H9 (cell line): ENCODE data around the gene TMEM150B. TPM values are rescaled to one million over a fixed set of nuclear protein-coding genes. Genes with fewer than 3 reads are reported as not detected.
A peak's percentile ranks its signal among the peaks of the same experiment; 100 is the strongest.

Experiments
- DNase-seq: peaks from one replicate; pipeline ENCODE4 v3.0.0-alpha.2; 2017
- H2AFZ ChIP-seq: one replicate; pipeline ENCODE4 v1.6.1; 2013; ENCODE audit warnings: mild to moderate bottlenecking, low read length, control low read depth, moderate library complexity
- H2AK5ac ChIP-seq: 2 replicates; pipeline ENCODE4 v1.6.1; 2013; ENCODE audit warnings: low read length, control low read depth, mixed read lengths; ENCODE audit not compliant: insufficient read length
- H2BK120ac ChIP-seq: one replicate; pipeline ENCODE4 v1.6.1; 2013; ENCODE audit warnings: low read depth, mild to moderate bottlenecking, low read length, control low read depth, inconsistent platforms; ENCODE audit not compliant: poor library complexity, severe bottlenecking
- H2BK12ac ChIP-seq: 2 replicates; pipeline ENCODE4 v1.6.1; 2013; ENCODE audit warnings: low read length, control low read depth, mixed read lengths, low read depth; ENCODE audit not compliant: insufficient read length
- H2BK15ac ChIP-seq: 2 replicates; pipeline ENCODE4 v1.6.1; 2013; ENCODE audit warnings: low read depth, low read length, control low read depth
- H2BK20ac ChIP-seq: one replicate; pipeline ENCODE4 v1.6.1; 2013; ENCODE audit warnings: low read depth, mild to moderate bottlenecking, low read length, control low read depth, inconsistent platforms; ENCODE audit not compliant: poor library complexity, severe bottlenecking
- H2BK5ac ChIP-seq: 2 replicates; pipeline ENCODE4 v1.6.1; 2013; ENCODE audit warnings: low read length, control low read depth, mixed read lengths; ENCODE audit not compliant: insufficient read length
- H3K14ac ChIP-seq: 2 replicates; pipeline ENCODE4 v1.6.1; 2013; ENCODE audit warnings: low read length, control low read depth; ENCODE audit not compliant: insufficient read depth
- H3K18ac ChIP-seq: 2 replicates; pipeline ENCODE4 v1.6.1; 2013; ENCODE audit warnings: low read depth, mild to moderate bottlenecking, mixed read lengths, low read length, control low read depth; ENCODE audit not compliant: insufficient read length
- H3K23ac ChIP-seq: 2 replicates; pipeline ENCODE4 v1.6.1; 2013; ENCODE audit warnings: low read length, control low read depth, mixed read lengths, low read depth; ENCODE audit not compliant: insufficient read length
- H3K23me2 ChIP-seq: 2 replicates; pipeline ENCODE4 v1.6.1; 2013; ENCODE audit warnings: low read depth, mild to moderate bottlenecking, mixed read lengths, low read length, control low read depth; ENCODE audit not compliant: insufficient read length, poor library complexity, severe bottlenecking
- H3K27ac ChIP-seq: 2 replicates; pipeline ENCODE4 v1.5.1; 2013; ENCODE audit warnings: low read length, control low read depth, mixed read lengths, low read depth; ENCODE audit not compliant: insufficient read length
- H3K27me3 ChIP-seq: 2 replicates; pipeline ENCODE4 v1.6.1; 2013; ENCODE audit warnings: low read length, control low read depth, inconsistent platforms; ENCODE audit not compliant: insufficient read depth
- H3K4ac ChIP-seq: 2 replicates; pipeline ENCODE4 v1.6.1; 2013; ENCODE audit warnings: low read depth, mild to moderate bottlenecking, control low read depth, inconsistent platforms, low read length, moderate library complexity
- H3K4me1 ChIP-seq: 2 replicates; pipeline ENCODE4 v1.6.1; 2013; ENCODE audit warnings: low read length, control low read depth, inconsistent platforms; ENCODE audit not compliant: insufficient read depth
- H3K4me2 ChIP-seq: 2 replicates; pipeline ENCODE4 v1.6.1; 2013; ENCODE audit warnings: low read length, control low read depth, mixed read lengths; ENCODE audit not compliant: insufficient read length, insufficient read depth
- H3K56ac ChIP-seq: 2 replicates; pipeline ENCODE4 v1.6.1; 2013; ENCODE audit warnings: low read depth, mild to moderate bottlenecking, mixed read lengths, low read length, control low read depth; ENCODE audit not compliant: insufficient read length
- H3K79me1 ChIP-seq: 2 replicates; pipeline ENCODE4 v1.6.1; 2013; ENCODE audit warnings: low read depth, mild to moderate bottlenecking, moderate library complexity, low read length, control low read depth, inconsistent platforms; ENCODE audit not compliant: insufficient read depth, poor library complexity, severe bottlenecking
- H3K79me2 ChIP-seq: 2 replicates; pipeline ENCODE4 v1.6.1; 2013; ENCODE audit warnings: low read length, control low read depth, inconsistent platforms; ENCODE audit not compliant: insufficient read depth
- H3K9ac ChIP-seq: 2 replicates; pipeline ENCODE4 v1.6.1; 2013; ENCODE audit warnings: low read length, control low read depth, mixed read lengths; ENCODE audit not compliant: insufficient read length; ENCODE audit errors: extremely low read depth
- H3K9me3 ChIP-seq: one replicate; pipeline ENCODE4 v1.6.1; 2013; ENCODE audit warnings: low read depth, low read length, inconsistent platforms; ENCODE audit not compliant: control insufficient read depth
- H3T11ph ChIP-seq: one replicate; pipeline ENCODE4 v1.6.1; 2013; ENCODE audit warnings: mild to moderate bottlenecking, low read length, control low read depth, inconsistent platforms
- H4K20me1 ChIP-seq: one replicate; pipeline ENCODE4 v1.6.1; 2013; ENCODE audit not compliant: control insufficient read depth, insufficient read length, insufficient read depth
- H4K5ac ChIP-seq: 2 replicates; pipeline ENCODE4 v1.6.1; 2013; ENCODE audit warnings: low read depth, mild to moderate bottlenecking, mixed read lengths, low read length, control low read depth; ENCODE audit not compliant: insufficient read length
- H4K8ac ChIP-seq: replicated peaks from 2 replicates; pipeline ENCODE4 v1.6.1; 2013; ENCODE audit warnings: low read length, control low read depth, mixed read lengths, low read depth; ENCODE audit not compliant: insufficient read length
- H4K91ac ChIP-seq: 2 replicates; pipeline ENCODE4 v1.6.1; 2013; ENCODE audit warnings: low read depth, mild to moderate bottlenecking, moderate library complexity, mixed read lengths, low read length, control low read depth; ENCODE audit not compliant: insufficient read length
- H3K27ac Mint-ChIP-seq, 3 experiments: 2 replicates in 2 of 3; 3 replicates in 1 of 3; pipeline ENCODE4 v1.8.0; 2020 to 2021; ENCODE audit warnings: mixed read lengths in 3 of 3, mild to moderate bottlenecking in 1 of 3, moderate library complexity in 1 of 3
- H3K27me3 Mint-ChIP-seq: 2 replicates; pipeline ENCODE4 v1.8.0; 2021; ENCODE audit warnings: low read depth, mild to moderate bottlenecking, moderate library complexity, mixed read lengths
- H3K36me3 Mint-ChIP-seq, 3 experiments: 2 replicates in 2 of 3; 3 replicates in 1 of 3; pipeline ENCODE4 v1.8.0; 2020 to 2021; ENCODE audit warnings: low read depth in 3 of 3, mixed read lengths in 3 of 3; ENCODE audit not compliant: insufficient read depth in 1 of 3
- H3K4me1 Mint-ChIP-seq, 2 experiments: 2 replicates each; pipeline ENCODE4 v1.8.0; 2020; ENCODE audit warnings: mixed read lengths in 2 of 2
- H3K4me3 Mint-ChIP-seq, 2 experiments: 2 replicates in 1 of 2; 3 replicates in 1 of 2; pipeline ENCODE4 v1.8.0; 2020 to 2021; ENCODE audit warnings: mild to moderate bottlenecking in 2 of 2, mixed read lengths in 2 of 2, moderate library complexity in 1 of 2
- H3K9me3 Mint-ChIP-seq, 2 experiments: 2 replicates in 1 of 2; 3 replicates in 1 of 2; pipeline ENCODE4 v1.8.0; 2020; ENCODE audit warnings: mild to moderate bottlenecking in 2 of 2, mixed read lengths in 2 of 2, moderate library complexity in 1 of 2
- WGBS: extraction: QIAGEN DNeasy Blood & Tissue Kit; methylation state at CpG from one replicate; pipeline ENCODE4 v1.1.7; 2013; ENCODE audit warnings: missing lambda C conversion rate, low lambda C conversion rate, mixed read lengths; ENCODE audit not compliant: insufficient read length; ENCODE audit errors: extremely low coverage; 5-methylcytosine and 5-hydroxymethylcytosine counted together
- total RNA-seq: library from RNA; stranded (reverse); gene quantifications from 2 replicates; pipeline ENCODE4 v1.2.1, GENCODE V29; 2021
- TF ChIP-seq, protein P1 (sequence below): fragments of 200-600 bp; sonication (generic); conservative IDR thresholded peaks from 3 replicates; pipeline ENCODE4 v1.8.0; 2021; ENCODE audit warnings: antibody characterized with exemption, mild to moderate bottlenecking

TMEM150B gene
- total RNA-seq, 1 experiment from 2014 or later: 0.63 TPM

DNA sequence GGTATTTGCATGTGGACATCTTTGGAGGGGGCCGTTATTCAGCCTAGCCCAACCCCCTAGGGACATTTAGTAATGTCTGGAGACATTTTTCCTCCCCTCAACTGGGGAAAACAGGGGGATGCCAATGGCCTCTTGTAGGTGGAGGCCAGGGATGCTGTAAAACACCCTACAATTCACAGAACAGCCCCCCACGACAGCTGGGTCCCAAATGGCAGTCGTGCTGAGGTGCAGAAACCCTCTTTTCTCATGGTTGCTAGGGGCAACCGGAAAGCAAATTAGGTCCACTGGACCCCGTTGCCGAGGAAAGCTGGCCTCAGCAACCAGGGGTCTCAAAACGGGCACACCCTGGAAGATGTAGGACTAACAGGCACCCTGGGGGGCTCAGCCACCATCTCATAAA is 14.6 kb downstream of the TMEM150B start:
- no peaks in the 10 kb centered on the region for H3K9me3 Mint-ChIP-seq
- H3K27ac Mint-ChIP-seq: peak overlapping the region in 1 of 3 experiments; percentile 33; a peak in 1 of 7 replicates

More for the DNA sequence above, 14.6 kb downstream of the TMEM150B start:
- H3K4me2 ChIP-seq: no peak overlapping the region
- no peaks in the 10 kb centered on the region for H3K79me2 ChIP-seq
- H3K4me1 Mint-ChIP-seq: peaks cover 3 to 10% of the 10 kb centered on the region in 2 experiments; a peak in 3 of 4 replicates
- H4K20me1 ChIP-seq: no peaks in the 10 kb centered on the region
- H3K27ac ChIP-seq: no peak overlapping the region
- H2BK120ac ChIP-seq: no peak overlapping the region
- TF ChIP-seq, protein P1, sequence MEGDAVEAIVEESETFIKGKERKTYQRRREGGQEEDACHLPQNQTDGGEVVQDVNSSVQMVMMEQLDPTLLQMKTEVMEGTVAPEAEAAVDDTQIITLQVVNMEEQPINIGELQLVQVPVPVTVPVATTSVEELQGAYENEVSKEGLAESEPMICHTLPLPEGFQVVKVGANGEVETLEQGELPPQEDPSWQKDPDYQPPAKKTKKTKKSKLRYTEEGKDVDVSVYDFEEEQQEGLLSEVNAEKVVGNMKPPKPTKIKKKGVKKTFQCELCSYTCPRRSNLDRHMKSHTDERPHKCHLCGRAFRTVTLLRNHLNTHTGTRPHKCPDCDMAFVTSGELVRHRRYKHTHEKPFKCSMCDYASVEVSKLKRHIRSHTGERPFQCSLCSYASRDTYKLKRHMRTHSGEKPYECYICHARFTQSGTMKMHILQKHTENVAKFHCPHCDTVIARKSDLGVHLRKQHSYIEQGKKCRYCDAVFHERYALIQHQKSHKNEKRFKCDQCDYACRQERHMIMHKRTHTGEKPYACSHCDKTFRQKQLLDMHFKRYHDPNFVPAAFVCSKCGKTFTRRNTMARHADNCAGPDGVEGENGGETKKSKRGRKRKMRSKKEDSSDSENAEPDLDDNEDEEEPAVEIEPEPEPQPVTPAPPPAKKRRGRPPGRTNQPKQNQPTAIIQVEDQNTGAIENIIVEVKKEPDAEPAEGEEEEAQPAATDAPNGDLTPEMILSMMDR: no peak
- no peak overlapping the region for H2BK20ac ChIP-seq
- H2BK15ac ChIP-seq: no peak overlapping the region
- H3K18ac ChIP-seq: no peak overlapping the region
- H4K5ac ChIP-seq: no peak overlapping the region
- H3K27me3 ChIP-seq: no peaks in the 10 kb centered on the region
- no peaks in the 10 kb centered on the region for H3K27me3 Mint-ChIP-seq
- no peaks in the 10 kb centered on the region for H3K9me3 ChIP-seq
- H3K4me3 Mint-ChIP-seq: no peak overlapping the region
- WGBS: no CpG with 5 or more reads among the region's 7 CpGs
- H3K4me1 ChIP-seq: peaks cover 3% of the 10 kb centered on the region; the same call in 1 of the 2 replicates
- peaks cover 29 to 44% (median 40%) of the 10 kb centered on the region in 3 experiments; a peak in 6 of 7 replicates for H3K36me3 Mint-ChIP-seq
- no peaks in the 10 kb centered on the region for H3K23me2 ChIP-seq
- H2BK5ac ChIP-seq: no peak overlapping the region
- no peak overlapping the region for H3K56ac ChIP-seq
- no peak overlapping the region for H4K8ac ChIP-seq
- no peak overlapping the region for H3K23ac ChIP-seq
- no peak overlapping the region for H3T11ph ChIP-seq
- H3K4ac ChIP-seq: no peak overlapping the region
- H4K91ac ChIP-seq: no peak overlapping the region
- no peak overlapping the region for H2BK12ac ChIP-seq
- no peak overlapping the region for H3K14ac ChIP-seq
- no peak overlapping the region for H3K9ac ChIP-seq
- no peak overlapping the region for H2AFZ ChIP-seq
- H2AK5ac ChIP-seq: no peak overlapping the region
- H3K79me1 ChIP-seq: no peaks in the 10 kb centered on the region
- no peak for DNase-seq
